HEK293T (cell line): Measurements from ENCODE around the gene FBXO46.

ENCODE experiments used
- CTCF ChIA-PET: fragments of 350-600 bp; formaldehyde crosslinking; extraction: SDS; loops from one replicate; lab custom pipeline; 2021; ENCODE audit warnings: antibody characterized with exemption, inconsistent platforms; lab: Yijun Ruan, JAX
- POLR2A ChIA-PET: fragments of 350-600 bp; formaldehyde crosslinking; extraction: SDS; loops from one replicate; lab custom pipeline; 2020; ENCODE audit warnings: antibody characterized with exemption, inconsistent platforms; lab: Yijun Ruan, JAX
- DNase-seq: peaks from one replicate; pipeline ENCODE4 v3.0.0; 2012; ENCODE audit warnings: mixed read lengths; ENCODE audit errors: extremely low spot score
- ARNT ChIP-seq: fragments of 450-650 bp; IDR thresholded peaks from 2 replicates; pipeline ENCODE4 v1.6.1; 2017; ENCODE audit warnings: mild to moderate bottlenecking
- BHLHE40 ChIP-seq: fragments of 450-650 bp; IDR thresholded peaks from 2 replicates; pipeline ENCODE4 v1.6.1; 2016; ENCODE audit warnings: mild to moderate bottlenecking, moderate library complexity, borderline replicate concordance
- CTBP1 ChIP-seq: fragments of 450-650 bp; IDR thresholded peaks from 2 replicates; pipeline ENCODE4 v1.6.1; 2016; ENCODE audit warnings: borderline replicate concordance
- ELF4 ChIP-seq: fragments of 450-650 bp; IDR thresholded peaks from 2 replicates; pipeline ENCODE4 v1.6.1; 2017; ENCODE audit warnings: antibody characterized with exemption
- FOXA1 ChIP-seq: fragments of 450-650 bp; IDR thresholded peaks from 2 replicates; pipeline ENCODE4 v1.6.1; 2016; ENCODE audit warnings: mild to moderate bottlenecking
- FOXK2 ChIP-seq: fragments of 450-650 bp; IDR thresholded peaks from 2 replicates; pipeline ENCODE4 v1.6.1; 2016; ENCODE audit warnings: mild to moderate bottlenecking
- FOXM1 ChIP-seq: fragments of 450-650 bp; IDR thresholded peaks from 2 replicates; pipeline ENCODE4 v1.6.1; 2017; ENCODE audit warnings: mild to moderate bottlenecking, borderline replicate concordance
- HDGF ChIP-seq: fragments of 450-650 bp; IDR thresholded peaks from 2 replicates; pipeline ENCODE4 v1.6.1; 2017; ENCODE audit warnings: antibody characterized with exemption, borderline replicate concordance
- L3MBTL2 ChIP-seq: fragments of 450-650 bp; conservative IDR thresholded peaks from 2 replicates; pipeline ENCODE4 v1.6.1; 2016; ENCODE audit warnings: mild to moderate bottlenecking
- LEF1 ChIP-seq: fragments of 450-650 bp; IDR thresholded peaks from 2 replicates; pipeline ENCODE4 v1.6.1; 2017; ENCODE audit warnings: mild to moderate bottlenecking, borderline replicate concordance
- NFRKB ChIP-seq: fragments of 450-650 bp; IDR thresholded peaks from 2 replicates; pipeline ENCODE4 v1.6.1; 2016; ENCODE audit warnings: mild to moderate bottlenecking, moderate library complexity
- SP1 ChIP-seq: fragments of 450-650 bp; IDR thresholded peaks from 2 replicates; pipeline ENCODE4 v1.6.1; 2017
- SUZ12 ChIP-seq: fragments of 450-650 bp; IDR thresholded peaks from 2 replicates; pipeline ENCODE4 v1.6.1; 2016; ENCODE audit warnings: mild to moderate bottlenecking
- TARDBP ChIP-seq: fragments of 450-650 bp; IDR thresholded peaks from 2 replicates; pipeline ENCODE4 v1.6.1; 2016
- ZNF384 ChIP-seq: fragments of 450-650 bp; IDR thresholded peaks from 2 replicates; pipeline ENCODE4 v1.6.1; 2016
- TF ChIP-seq, protein P1 (sequence below): fragments of 450-650 bp; IDR thresholded peaks from 2 replicates; pipeline ENCODE4 v1.6.1; 2016

FBXO46 gene

GRCh38 chr19:45767410-45767880 is 36.7 kb upstream of the FBXO46 start:
- TF ChIP-seq, protein P1, sequence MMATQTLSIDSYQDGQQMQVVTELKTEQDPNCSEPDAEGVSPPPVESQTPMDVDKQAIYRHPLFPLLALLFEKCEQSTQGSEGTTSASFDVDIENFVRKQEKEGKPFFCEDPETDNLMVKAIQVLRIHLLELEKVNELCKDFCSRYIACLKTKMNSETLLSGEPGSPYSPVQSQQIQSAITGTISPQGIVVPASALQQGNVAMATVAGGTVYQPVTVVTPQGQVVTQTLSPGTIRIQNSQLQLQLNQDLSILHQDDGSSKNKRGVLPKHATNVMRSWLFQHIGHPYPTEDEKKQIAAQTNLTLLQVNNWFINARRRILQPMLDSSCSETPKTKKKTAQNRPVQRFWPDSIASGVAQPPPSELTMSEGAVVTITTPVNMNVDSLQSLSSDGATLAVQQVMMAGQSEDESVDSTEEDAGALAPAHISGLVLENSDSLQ = no peak
- TF ChIP-seq NFRKB (no peak), TARDBP (no peak), HDGF (no peak), LEF1 (no peak), SP1 (no peak), SUZ12 (no peak), CTBP1 (no peak), FOXK2 (no peak), L3MBTL2 (no peak), ELF4 (no peak)
- DNase-seq = peak; percentile 64
- ChIA-PET CTCF (interaction anchor here (0.6 to 1.6 kb wide), 5 partner anchors 15 to 76 kb away, joined by 3 to 4 read pairs (median 4); partner anchors contain the start of genes QPCTL and SNRPD2), POLR2A (interaction anchor here (1.0 to 4.4 kb wide), 13 partner anchors 10 to 96 kb away, joined by 3 to 52 read pairs (median 7); partner anchors contain the start of genes DMPK, FBXO46, FOXA3 and QPCTL)

GRCh38 chr19:45766869-45767346 is 36.2 kb upstream of the FBXO46 start:
- CTCF ChIA-PET = interaction anchor here (0.6 to 1.6 kb wide), 2 partner anchors 50 to 74 kb away, joined by 4 read pairs; partner anchors contain the start of gene QPCTL
- no peak for DNase-seq
- POLR2A ChIA-PET = interaction anchor here (1.0 to 4.4 kb wide), 9 partner anchors 10 to 75 kb away, joined by 3 to 52 read pairs (median 7); partner anchors contain the start of genes DMPK, FBXO46, QPCTL and SNRPD2

GRCh38 chr19:45766296-45766868 is 35.7 kb upstream of the FBXO46 start:
- ChIA-PET CTCF (interaction anchor here (1.6 kb wide), 1 partner anchor 73 kb away, joined by 4 read pairs; the partner anchor contains the start of gene QPCTL), POLR2A (interaction anchor here (4.4 kb wide), 2 partner anchors 49 to 74 kb away, joined by 46 to 52 read pairs; partner anchors contain the start of genes QPCTL and SNRPD2)
- DNase-seq = no peak
- no peak for TF ChIP-seq ELF4
- TF ChIP-seq SUZ12 = no peak
- no peak for TF ChIP-seq FOXK2
- no peak for TF ChIP-seq SP1
- no peak for TF ChIP-seq ARNT
- TF ChIP-seq HDGF = no peak
- TF ChIP-seq CTBP1 = no peak
- no peak for TF ChIP-seq ZNF384
- TF ChIP-seq BHLHE40 = no peak
- TF ChIP-seq, protein P1 = no peak
- no peak for TF ChIP-seq L3MBTL2
- no peak for TF ChIP-seq LEF1
- TF ChIP-seq FOXM1 = no peak
- TF ChIP-seq FOXA1 = no peak
- no peak for TF ChIP-seq TARDBP

More at GRCh38 chr19:45766869-45767346, 36.2 kb upstream of the FBXO46 start:
- TF ChIP-seq CTBP1 (no peak), SUZ12 (no peak), TARDBP (no peak), ZNF384 (no peak), BHLHE40 (no peak), ELF4 (no peak), FOXM1 (no peak), L3MBTL2 (no peak), NFRKB (no peak), LEF1 (no peak), FOXK2 (no peak), FOXA1 (no peak), ARNT (no peak), HDGF (no peak), SP1 (no peak)
- TF ChIP-seq, protein P1 = no peak

DNA sequence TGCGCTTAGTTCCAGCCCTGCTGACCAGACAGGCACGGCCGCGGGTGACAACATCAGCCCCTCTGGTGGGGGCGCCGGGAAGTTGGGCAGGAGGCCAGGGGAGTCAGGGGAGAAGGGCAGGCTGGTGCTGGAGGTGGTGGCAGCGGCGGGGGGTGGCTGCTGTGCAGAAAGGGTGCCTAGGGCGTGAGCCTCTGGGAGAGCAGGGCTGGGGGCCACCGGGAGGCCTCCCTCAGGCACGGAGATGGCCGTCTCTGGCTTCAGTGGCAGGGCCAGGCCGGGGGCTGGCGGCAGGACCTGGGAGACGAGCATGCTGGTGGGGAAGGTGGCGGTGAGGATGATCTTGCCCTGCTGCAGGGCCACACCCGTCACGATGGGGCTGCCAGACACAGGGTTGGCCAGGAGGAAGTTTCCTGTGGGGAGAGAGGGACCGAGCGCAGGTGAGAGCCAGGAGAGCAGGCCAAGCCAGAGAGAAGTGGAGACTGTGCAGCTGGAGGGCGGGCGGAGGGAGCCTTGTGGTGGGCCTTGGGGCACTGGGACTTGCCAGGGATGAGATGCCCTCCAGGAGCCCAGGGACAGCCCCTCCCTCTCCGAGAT is 35.1 kb upstream of the FBXO46 start:
- TF ChIP-seq FOXK2 = no peak
- TF ChIP-seq FOXA1 = no peak
- TF ChIP-seq SUZ12 = no peak
- TF ChIP-seq, protein P1 = no peak
- no peak for TF ChIP-seq L3MBTL2
- POLR2A ChIA-PET = interaction anchor here (0.9 to 1.4 kb wide), 2 partner anchors 49 to 73 kb away, joined by 3 to 11 read pairs; partner anchors contain the start of genes QPCTL and SNRPD2
- DNase-seq = no peak
- CTCF ChIA-PET = no interaction called here

DNA sequence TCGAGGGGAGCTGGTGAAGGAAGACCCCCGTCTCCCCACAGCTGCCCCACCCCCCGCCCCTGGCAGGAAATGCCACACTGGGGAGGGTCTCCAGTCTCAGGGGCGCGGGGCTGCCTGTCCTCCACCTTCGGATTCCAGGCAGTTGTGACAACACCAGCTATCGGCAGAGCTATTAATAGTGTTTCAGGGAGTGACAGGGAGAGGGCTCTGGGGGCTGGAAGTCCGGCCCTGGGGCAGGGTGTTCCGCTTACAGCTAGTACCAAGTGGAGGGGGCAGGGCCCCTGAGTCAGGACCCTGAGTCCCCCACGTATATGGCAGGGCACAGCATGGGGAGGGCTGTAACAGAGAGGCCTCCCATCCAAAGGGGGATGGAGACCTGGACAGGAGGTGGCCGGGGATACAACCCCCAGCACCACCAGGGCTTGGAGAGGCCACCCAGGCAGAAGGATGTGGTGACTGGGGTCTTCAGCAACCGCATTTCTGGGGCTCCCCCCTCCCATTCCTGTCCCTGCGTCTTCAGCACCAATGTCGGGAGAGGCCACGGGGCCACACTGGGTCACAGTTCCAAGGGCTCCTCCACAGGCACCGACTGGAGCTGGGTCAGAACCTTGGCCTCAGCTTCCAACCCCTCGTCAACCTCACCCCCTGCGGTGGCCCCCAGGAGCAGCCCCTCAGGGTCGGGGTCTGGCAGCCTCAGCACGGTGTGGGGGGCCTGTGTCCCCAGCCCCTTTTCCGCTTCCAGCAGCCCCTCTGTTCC is 34.4 kb upstream of the FBXO46 start:
- POLR2A ChIA-PET = interaction anchor here (0.8 to 1.4 kb wide), 3 partner anchors 34 to 73 kb away, joined by 3 to 11 read pairs (median 4); partner anchors contain the start of genes FBXO46, QPCTL and SNRPD2
- TF ChIP-seq SUZ12 (no peak), HDGF (no peak), ARNT (no peak), FOXK2 (no peak), NFRKB (no peak), LEF1 (no peak), ZNF384 (no peak), CTBP1 (no peak), SP1 (no peak), TARDBP (no peak), ELF4 (no peak), L3MBTL2 (no peak), BHLHE40 (no peak), FOXA1 (no peak), FOXM1 (no peak)
- TF ChIP-seq, protein P1 = no peak
- CTCF ChIA-PET = interaction anchor here (0.5 to 0.6 kb wide), 2 partner anchors 42 to 133 kb away, joined by 3 to 6 read pairs; no protein-coding TSS in a partner anchor
- no peak for DNase-seq
